Measurements from ENCODE around the gene CDC42BPA.

DNA sequence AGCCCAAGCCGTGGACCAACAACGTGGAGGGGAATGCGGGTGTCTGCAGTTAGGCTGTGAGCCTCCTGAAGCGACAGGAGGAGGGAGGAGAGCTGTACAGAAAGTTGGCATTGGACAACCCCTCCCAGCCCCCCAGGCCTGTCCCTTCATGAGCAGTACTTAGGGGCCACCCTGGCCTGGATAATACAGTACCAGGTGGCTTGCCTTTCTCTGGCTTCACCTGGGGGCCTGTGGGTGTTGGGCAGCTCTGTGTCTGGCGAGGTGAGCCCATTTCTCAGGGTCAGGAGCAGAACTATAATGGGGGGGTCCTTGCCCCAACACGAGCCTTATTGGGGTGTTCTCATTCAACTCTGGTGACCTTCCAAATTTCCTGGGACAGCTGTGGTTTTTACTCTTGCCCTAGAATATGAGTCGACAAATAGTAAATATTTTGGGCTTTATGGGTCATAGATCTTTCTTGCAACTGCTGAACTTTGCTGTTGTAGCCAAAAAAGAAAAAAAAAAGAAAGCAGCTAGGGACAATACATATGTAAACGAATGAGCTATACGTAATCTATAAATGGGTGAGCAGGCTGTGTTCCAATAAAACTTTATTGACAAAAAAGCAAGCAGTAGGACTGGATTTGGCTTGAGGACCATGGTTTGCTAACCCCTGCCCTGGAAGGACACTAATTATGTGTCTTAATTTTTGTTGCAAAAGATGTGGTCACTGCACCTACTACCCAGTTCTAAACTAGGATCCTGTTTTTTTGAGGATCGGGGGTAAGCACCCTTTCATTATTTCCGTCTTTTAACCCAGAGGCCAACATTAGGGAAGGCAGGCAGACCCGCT is 366.8 kb downstream of the CDC42BPA start:
- TF ChIP-seq POLR2AphosphoS5 (IDR thresholded peaks at IDR 0.05; ENCODE audit: low read depth, low read length) (no peak), RBBP5 (IDR thresholded peaks at IDR 0.05; ENCODE audit: borderline replicate concordance, low read depth, low read length) (no peak), CTCF (IDR thresholded peaks at IDR 0.05; ENCODE audit: control extremely low read depth in 1 of 3, insufficient read depth in 1 of 3, low read depth in 1 of 3, low read length in 3 of 3) (no peak), EP300 (IDR thresholded peaks at IDR 0.05; ENCODE audit: borderline replicate concordance in 1 of 2, low read depth in 2 of 2, low read length in 2 of 2) (no peak), EZH2 (IDR thresholded peaks at IDR 0.05; ENCODE audit: low read depth, low read length, severe bottlenecking) (no peak), JUN (IDR thresholded peaks at IDR 0.05; ENCODE audit: low read depth, low read length) (no peak), PHF8 (conservative IDR thresholded peaks at IDR 0.05; ENCODE audit: low read depth, low read length) (no peak), CEBPB (IDR thresholded peaks at IDR 0.05; ENCODE audit: low read depth, low read length) (no peak), POLR2A (IDR thresholded peaks at IDR 0.05; ENCODE audit: control extremely low read depth in 1 of 2, low read depth in 2 of 2, low read length in 2 of 2) (no peak), SUZ12 (IDR thresholded peaks at IDR 0.05; ENCODE audit: low read length) (no peak), TEAD4 (IDR thresholded peaks at IDR 0.05; ENCODE audit: low read depth, low read length) (no peak), CREB1 (IDR thresholded peaks at IDR 0.05) (no peak)

Data from H1 (cell line).